SK-N-SH treated with all-trans-retinoic acid at 6 μM for 48 hours (cell line): Measurements from ENCODE around the gene STMN1.

ENCODE experiments used
- ATAC-seq: fragments of 200-7000 bp; cut with Tn5 transposase; 3 replicates; pipeline ENCODE4 v1.9.1; 2020; ENCODE audit warnings: mild to moderate bottlenecking, moderate library complexity
- ARNTL ChIP-seq: fragments of 450-650 bp; formaldehyde crosslinking; IDR thresholded peaks from 2 replicates; pipeline ENCODE4 v1.5.0; 2020; ENCODE audit warnings: low read depth, mild to moderate bottlenecking, moderate library complexity, borderline replicate concordance
- CSDC2 ChIP-seq: fragments of 250-450 bp; sonication (Bioruptor Pico); IDR thresholded peaks from 2 replicates; pipeline ENCODE4 v1.5.0; 2020; ENCODE audit warnings: mild to moderate bottlenecking, moderate library complexity
- ISL1 ChIP-seq: fragments of 250-450 bp; sonication (Bioruptor Pico); IDR thresholded peaks from 2 replicates; pipeline ENCODE4 v2.1.2; 2022; ENCODE audit warnings: mild to moderate bottlenecking, moderate library complexity
- OSR1 ChIP-seq: fragments of 250-450 bp; sonication (Bioruptor Pico); IDR thresholded peaks from 2 replicates; pipeline ENCODE4 v1.8.0; 2022; ENCODE audit warnings: moderate library complexity, mild to moderate bottlenecking, inconsistent platforms
- PPARA ChIP-seq: fragments of 250-450 bp; sonication (Bioruptor Pico); IDR thresholded peaks from 2 replicates; pipeline ENCODE4 v1.5.0; 2020; ENCODE audit warnings: mild to moderate bottlenecking, borderline replicate concordance
- RARB ChIP-seq: fragments of 250-450 bp; sonication (Bioruptor Pico); IDR thresholded peaks from 2 replicates; pipeline ENCODE4 v1.8.0; 2021; ENCODE audit warnings: mild to moderate bottlenecking, moderate library complexity
- SNAI2 ChIP-seq: fragments of 250-450 bp; sonication (Bioruptor Pico); IDR thresholded peaks from 2 replicates; pipeline ENCODE4 v1.5.0; 2020; ENCODE audit warnings: mild to moderate bottlenecking, moderate library complexity
- TCF4 ChIP-seq: fragments of 250-450 bp; sonication (Bioruptor Pico); IDR thresholded peaks from 2 replicates; pipeline ENCODE4 v1.8.0; 2021; ENCODE audit warnings: mild to moderate bottlenecking, moderate library complexity, borderline replicate concordance
- TSHZ2 ChIP-seq: fragments of 250-450 bp; sonication (Bioruptor Pico); IDR thresholded peaks from 2 replicates; pipeline ENCODE4 v1.5.0; 2020; ENCODE audit warnings: mild to moderate bottlenecking, moderate library complexity
- ZFP3 ChIP-seq: fragments of 250-450 bp; sonication (Bioruptor Pico); IDR thresholded peaks from 2 replicates; pipeline ENCODE4 v1.5.0; 2020; ENCODE audit warnings: mild to moderate bottlenecking, moderate library complexity
- ZNF565 ChIP-seq: fragments of 450-650 bp; formaldehyde crosslinking; conservative IDR thresholded peaks from 2 replicates; pipeline ENCODE4 v1.5.0; 2020; ENCODE audit warnings: low read depth, mild to moderate bottlenecking, moderate library complexity
- ZNF70 ChIP-seq: fragments of 450-650 bp; formaldehyde crosslinking; IDR thresholded peaks from 2 replicates; pipeline ENCODE4 v1.5.0; 2020; ENCODE audit warnings: mild to moderate bottlenecking, moderate library complexity
- ZNF8 ChIP-seq: fragments of 450-650 bp; formaldehyde crosslinking; IDR thresholded peaks from 2 replicates; pipeline ENCODE4 v1.5.0; 2020; ENCODE audit warnings: mild to moderate bottlenecking, moderate library complexity
- TF ChIP-seq, protein P1 (sequence below): fragments of 250-450 bp; sonication (Bioruptor Pico); IDR thresholded peaks from 2 replicates; pipeline ENCODE4 v1.8.0; 2021; ENCODE audit warnings: low read depth, mild to moderate bottlenecking, moderate library complexity, borderline replicate concordance
- TF ChIP-seq, protein P2 (sequence below): fragments of 250-450 bp; sonication (Bioruptor Pico); IDR thresholded peaks from 2 replicates; pipeline ENCODE4 v1.5.1; 2020; ENCODE audit warnings: low read depth, mild to moderate bottlenecking, moderate library complexity
- TF ChIP-seq, protein P3 (sequence below): fragments of 250-450 bp; sonication (Bioruptor Pico); IDR thresholded peaks from 2 replicates; pipeline ENCODE4 v1.5.1; 2021; ENCODE audit warnings: mild to moderate bottlenecking, moderate library complexity

Gene STMN1

DNA sequence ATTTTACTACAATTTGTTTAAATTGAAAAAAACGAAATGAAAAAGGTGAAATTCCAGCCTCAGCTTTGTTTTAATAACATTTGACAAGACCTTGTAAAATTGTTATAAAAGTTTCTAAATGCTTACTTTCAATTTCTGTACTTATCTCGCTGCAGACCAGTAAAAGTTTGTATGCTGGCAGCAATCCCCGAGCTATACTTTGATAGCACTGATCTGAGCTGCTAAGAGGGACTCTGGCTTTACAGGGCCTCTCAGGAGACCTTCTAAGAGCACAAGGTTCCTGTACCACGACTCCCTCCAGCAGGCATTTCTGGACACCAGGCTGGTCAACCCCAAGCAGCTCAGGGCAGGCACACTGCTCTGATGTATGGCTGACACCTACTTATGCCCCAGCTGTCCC is 13.1 kb downstream of the STMN1 start (continued):
- TF ChIP-seq, protein P1, sequence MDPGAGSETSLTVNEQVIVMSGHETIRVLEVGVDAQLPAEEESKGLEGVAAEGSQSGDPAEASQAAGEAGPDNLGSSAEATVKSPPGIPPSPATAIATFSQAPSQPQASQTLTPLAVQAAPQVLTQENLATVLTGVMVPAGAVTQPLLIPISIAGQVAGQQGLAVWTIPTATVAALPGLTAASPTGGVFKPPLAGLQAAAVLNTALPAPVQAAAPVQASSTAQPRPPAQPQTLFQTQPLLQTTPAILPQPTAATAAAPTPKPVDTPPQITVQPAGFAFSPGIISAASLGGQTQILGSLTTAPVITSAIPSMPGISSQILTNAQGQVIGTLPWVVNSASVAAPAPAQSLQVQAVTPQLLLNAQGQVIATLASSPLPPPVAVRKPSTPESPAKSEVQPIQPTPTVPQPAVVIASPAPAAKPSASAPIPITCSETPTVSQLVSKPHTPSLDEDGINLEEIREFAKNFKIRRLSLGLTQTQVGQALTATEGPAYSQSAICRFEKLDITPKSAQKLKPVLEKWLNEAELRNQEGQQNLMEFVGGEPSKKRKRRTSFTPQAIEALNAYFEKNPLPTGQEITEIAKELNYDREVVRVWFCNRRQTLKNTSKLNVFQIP, result no peak

DNA sequence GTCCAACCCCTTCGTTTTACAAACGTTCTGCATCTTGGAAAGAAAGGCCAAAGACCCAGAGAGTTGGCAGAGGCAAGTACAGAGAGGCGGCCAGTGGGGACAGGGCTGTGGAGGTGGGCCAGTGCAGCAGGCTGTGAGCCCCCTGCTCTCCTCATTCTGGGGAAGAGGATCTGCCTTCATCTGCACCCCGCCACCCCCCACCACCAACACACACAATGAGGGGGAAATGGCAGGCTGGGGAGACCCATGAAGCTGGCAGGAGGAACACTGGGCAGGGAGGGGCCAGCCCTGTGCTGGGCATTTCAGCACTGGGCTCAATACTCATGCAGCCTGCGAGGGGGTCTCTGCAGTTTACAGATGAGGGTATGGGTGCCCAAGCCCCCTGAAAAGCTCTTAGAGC is 14.6 kb downstream of the STMN1 start:
- no peak for ATAC-seq
- TF ChIP-seq ARNTL (CRISPR knock-in tag) (no peak), ZNF565 (CRISPR knock-in tag) (no peak), ZNF70 (no peak), ISL1 (CRISPR knock-in tag) (no peak), TSHZ2 (CRISPR knock-in tag) (no peak)
- TF ChIP-seq, protein P1, result no peak
- TF ChIP-seq, all 23 proteins: peak for 0

DNA sequence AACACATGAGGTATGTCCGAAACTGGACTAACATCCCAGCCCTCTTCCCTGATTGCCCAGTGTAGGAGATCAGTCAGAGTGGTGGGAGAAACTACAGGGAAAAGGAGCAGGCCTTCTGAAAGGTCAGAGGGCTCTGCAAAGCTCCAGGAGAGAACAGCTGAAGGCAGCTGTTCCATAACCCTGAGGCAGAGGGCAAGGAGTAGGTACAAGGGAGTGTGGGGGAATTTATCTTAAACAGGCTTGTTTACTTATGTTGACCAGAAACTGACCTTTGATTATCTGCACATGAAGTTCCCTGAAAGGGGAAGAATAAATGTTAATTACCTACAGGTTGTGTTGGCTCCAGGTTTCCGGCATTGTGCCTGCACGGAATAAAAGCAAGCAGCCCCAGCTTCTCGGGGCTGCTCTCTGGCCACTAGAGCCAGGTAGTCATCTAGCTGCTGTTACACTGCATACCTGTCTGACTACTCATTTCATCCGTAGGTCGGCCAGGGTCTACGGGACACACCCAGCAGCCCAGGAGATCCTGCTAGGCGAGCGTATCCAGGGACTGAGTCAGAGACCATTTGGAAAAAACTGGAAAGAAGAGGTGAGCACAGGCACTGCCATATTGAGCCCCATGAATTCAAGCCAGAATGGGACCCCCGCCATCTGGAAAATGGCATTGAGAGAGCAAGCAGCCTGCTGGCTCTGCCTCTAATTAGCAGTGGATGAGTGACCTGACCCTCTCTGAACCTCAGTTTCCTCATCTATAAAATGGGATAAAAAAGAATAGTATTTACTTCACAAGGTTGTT is 15.8 kb downstream of the STMN1 start:
- no peak for ATAC-seq
- TF ChIP-seq, protein P2, sequence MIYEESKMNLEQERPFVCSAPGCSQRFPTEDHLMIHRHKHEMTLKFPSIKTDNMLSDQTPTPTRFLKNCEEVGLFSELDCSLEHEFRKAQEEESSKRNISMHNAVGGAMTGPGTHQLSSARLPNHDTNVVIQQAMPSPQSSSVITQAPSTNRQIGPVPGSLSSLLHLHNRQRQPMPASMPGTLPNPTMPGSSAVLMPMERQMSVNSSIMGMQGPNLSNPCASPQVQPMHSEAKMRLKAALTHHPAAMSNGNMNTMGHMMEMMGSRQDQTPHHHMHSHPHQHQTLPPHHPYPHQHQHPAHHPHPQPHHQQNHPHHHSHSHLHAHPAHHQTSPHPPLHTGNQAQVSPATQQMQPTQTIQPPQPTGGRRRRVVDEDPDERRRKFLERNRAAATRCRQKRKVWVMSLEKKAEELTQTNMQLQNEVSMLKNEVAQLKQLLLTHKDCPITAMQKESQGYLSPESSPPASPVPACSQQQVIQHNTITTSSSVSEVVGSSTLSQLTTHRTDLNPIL (CRISPR knock-in tag), result no peak
- no peak for TF ChIP-seq ZNF70
- TF ChIP-seq ZFP3 (CRISPR knock-in tag), result no peak
- no peak for TF ChIP-seq ZNF8 (CRISPR knock-in tag)
- no peak for TF ChIP-seq PPARA (CRISPR knock-in tag)
- TF ChIP-seq TSHZ2 (CRISPR knock-in tag), result no peak
- TF ChIP-seq SNAI2, result no peak
- no peak for TF ChIP-seq TCF4 (CRISPR knock-in tag)
- no peak for TF ChIP-seq CSDC2 (CRISPR knock-in tag)
- no peak for TF ChIP-seq OSR1
- TF ChIP-seq, protein P3, sequence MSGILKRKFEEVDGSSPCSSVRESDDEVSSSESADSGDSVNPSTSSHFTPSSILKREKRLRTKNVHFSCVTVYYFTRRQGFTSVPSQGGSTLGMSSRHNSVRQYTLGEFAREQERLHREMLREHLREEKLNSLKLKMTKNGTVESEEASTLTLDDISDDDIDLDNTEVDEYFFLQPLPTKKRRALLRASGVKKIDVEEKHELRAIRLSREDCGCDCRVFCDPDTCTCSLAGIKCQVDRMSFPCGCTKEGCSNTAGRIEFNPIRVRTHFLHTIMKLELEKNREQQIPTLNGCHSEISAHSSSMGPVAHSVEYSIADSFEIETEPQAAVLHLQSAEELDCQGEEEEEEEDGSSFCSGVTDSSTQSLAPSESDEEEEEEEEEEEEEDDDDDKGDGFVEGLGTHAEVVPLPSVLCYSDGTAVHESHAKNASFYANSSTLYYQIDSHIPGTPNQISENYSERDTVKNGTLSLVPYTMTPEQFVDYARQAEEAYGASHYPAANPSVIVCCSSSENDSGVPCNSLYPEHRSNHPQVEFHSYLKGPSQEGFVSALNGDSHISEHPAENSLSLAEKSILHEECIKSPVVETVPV, result no peak
- TF ChIP-seq RARB (CRISPR knock-in tag), result no peak
